GM12892 (cell line): ENCODE results near the gene NPPA.

Experiments
- POLR2A ChIP-seq: IDR thresholded peaks from 2 replicates; pipeline ENCODE4 v1.6.1; 2011; ENCODE audit warnings: low read depth, low read length, control low read depth
- POLR2AphosphoS5 ChIP-seq: IDR thresholded peaks from 2 replicates; pipeline ENCODE4 v1.6.1; 2011; ENCODE audit warnings: low read depth, low read length, control low read depth
- TAF1 ChIP-seq: IDR thresholded peaks from 2 replicates; pipeline ENCODE4 v1.6.1; 2011; ENCODE audit warnings: low read depth, mild to moderate bottlenecking, control low read depth, low read length, borderline replicate concordance

- no peak for TF ChIP-seq POLR2A
- TF ChIP-seq POLR2AphosphoS5: no peak
- no peak for TF ChIP-seq TAF1
These were observed at the start of gene NPPA for GRCh38 chr1:11847667-11848372.
